GM19372 (cell line): Measurements from ENCODE around the gene SLC16A12.
"Not testable (repeated sequence)": the region's sequence is repeated elsewhere in the genome, so short reads cannot be mapped to it uniquely, and the experiment has no call there.

Experiments
- ATAC-seq: cut with Tn5 transposase; IDR thresholded peaks from one replicate; pipeline ENCODE4 v1.9.1; 2021; ENCODE audit warnings: mild to moderate bottlenecking, low read depth, moderate library complexity; ENCODE audit not compliant: unreplicated experiment

SLC16A12 gene

DNA sequence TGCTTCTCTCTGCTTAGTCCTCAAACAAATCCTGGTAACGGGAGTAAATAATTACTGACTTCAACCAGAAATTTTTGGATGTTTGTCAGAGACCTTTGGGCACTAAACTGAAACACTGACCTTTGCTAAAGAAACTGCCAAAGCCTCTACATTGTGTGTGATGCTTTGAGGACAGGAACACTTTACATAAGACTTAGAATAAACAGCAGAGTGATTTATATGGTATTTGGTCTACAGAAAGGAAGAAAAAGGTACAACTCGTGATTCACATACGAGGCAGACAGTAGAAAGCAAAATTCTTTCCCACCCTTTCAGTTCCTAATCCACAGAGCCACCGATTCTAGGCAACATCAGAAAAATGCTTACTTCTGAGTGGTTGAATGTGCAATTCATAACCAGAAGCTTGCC, 59.8 kb downstream of the SLC16A12 start:
- no peak for ATAC-seq

DNA sequence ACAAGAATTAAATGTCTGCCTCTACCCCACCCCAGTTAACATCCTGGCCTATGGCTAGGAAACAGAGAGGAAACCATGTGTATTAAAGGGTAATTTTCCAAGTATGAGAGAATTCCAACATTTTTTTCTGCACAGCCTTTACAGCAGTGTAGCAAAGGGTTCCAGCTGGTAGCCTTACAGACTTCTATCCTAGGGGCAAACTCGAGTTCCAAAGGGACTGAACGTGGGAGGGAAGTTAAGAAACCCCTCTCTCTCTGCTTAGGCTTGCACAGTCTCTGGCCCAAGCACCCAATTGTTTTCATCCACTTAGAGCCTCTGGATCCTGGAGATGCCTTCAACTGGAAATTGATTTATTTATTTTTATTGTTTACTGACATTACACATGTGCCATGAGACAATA, 60.3 kb downstream of the SLC16A12 start:
- no peak for ATAC-seq

- no peak for ATAC-seq
Measured at GRCh38 chr10:89474452-89474851, 60.9 kb downstream of the SLC16A12 start.

GRCh38 chr10:89471110-89471809, 64.1 kb downstream of the SLC16A12 start:
- no peak for ATAC-seq

DNA sequence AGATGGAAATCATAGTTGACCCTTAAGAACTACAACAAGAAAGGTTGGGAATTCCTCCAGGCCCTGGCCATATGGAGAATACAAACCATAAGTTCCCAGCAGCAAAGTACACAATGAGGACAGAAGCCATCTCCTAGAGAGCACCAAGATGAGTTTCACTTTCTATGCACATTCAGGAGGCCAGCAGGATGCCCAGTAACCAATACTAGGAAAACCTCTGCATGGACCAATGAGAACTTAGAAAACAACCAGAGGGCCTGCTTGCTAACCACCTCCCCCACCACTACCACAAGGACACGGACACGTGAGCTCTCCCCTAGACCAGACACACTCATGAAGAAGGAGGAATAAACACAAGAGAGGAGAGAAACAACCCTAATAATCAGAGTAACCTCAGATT, 64.8 kb downstream of the SLC16A12 start:
- no peak for ATAC-seq

GRCh38 chr10:89469517-89469916, 65.9 kb downstream of the SLC16A12 start:
- no peak for ATAC-seq

DNA sequence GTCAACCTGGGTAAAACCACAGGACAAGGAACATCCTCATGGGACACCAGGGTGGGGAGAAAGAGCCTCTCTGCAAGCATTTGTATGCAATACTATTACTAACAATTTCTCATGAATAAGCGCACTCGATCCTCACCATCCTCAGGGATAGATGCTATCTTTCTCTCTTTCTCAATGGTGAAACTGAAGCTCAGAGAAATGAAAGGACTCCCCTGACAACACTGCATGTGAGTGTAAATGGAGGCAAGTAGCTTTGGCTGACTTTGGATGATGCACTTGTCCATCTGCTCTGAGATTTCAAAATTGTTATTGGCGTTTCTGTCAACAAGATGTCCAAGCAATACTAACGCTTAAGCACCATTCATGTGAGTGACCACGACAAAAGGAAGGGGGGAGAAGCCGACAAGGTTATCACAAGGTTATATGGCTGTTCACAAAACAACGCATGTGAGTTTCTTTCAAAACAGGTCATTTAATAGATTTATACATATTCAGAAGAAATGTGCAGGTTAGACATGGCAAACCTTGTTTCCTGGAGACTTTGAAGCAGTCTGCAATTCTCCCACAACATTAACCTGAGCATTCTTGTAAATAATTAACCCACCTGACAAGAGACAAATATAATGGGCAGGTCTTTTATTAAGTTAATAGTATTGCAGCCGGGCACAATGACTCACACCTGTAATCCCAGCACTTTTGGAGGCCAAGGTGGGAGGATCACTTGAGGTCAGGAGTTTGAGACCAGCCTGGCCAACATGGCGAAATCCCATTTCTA, 67.0 kb downstream of the SLC16A12 start:
- ATAC-seq: no peak

DNA sequence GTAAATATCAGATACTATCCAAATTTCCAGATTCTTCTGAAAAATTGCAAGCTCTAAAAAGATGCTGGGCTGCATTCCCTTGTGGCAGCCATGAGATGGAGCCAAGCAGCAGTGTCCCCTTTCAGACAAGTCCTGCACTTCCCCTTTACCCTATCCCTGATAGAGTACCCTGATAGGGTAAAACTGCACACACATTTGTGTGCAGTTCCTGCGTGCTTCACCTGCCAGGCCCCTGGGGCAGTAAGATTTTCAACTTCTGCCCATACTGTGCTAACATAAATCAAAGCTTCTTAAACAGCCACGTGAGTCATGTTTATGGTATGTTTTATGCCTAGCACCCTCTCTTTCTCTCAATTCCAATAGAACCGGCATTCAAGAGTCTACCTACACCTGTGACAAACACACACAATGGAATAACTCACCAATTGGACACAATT, 68.8 kb downstream of the SLC16A12 start:
- no peak for ATAC-seq

DNA sequence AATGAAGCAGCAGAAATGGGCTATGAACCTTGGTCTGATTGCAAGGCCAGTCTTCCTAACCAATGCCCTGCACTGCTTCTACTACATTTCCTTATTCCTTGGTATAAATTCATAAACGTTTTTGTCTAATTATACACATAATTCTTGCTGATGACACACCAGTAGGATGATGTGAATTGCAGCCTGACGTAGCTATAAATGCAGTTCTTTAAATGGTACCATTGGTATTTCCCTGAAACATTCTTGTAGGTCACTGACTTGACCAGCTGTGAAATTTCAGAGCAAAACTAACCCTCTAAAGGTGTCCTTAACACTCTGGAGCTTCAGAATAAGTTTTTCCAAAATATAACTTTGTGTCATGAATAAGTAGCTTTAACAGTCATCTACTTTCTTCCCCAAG, 70.2 kb downstream of the SLC16A12 start:
- ATAC-seq: no peak

- no peak for ATAC-seq
Measured at GRCh38 chr10:89463846-89464537, 71.4 kb downstream of the SLC16A12 start.

DNA sequence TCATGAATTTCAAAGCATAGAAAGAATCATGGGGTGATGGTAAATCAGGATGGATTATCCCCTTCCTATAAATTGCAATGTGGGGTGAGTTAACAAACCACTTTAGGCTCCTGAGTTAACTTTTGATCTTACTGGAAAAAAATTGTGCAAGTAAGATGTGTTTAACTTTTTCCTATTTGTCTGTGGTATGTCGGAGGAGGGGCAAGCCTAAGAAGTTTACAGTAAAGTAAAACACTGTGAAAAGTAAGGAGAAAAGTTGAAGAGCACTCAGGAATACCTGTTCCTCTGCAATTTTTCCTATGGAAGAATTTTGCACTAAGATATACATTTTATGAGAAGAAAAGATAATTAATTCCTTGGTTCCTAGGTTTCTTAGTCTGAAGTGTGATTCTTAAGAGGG, 76.6 kb downstream of the SLC16A12 start:
- ATAC-seq: no peak

- no peak for ATAC-seq
Measured at GRCh38 chr10:89458291-89458690, 77.1 kb downstream of the SLC16A12 start.

GRCh38 chr10:89454561-89455347, 80.6 kb downstream of the SLC16A12 start:
- ATAC-seq: no peak

DNA sequence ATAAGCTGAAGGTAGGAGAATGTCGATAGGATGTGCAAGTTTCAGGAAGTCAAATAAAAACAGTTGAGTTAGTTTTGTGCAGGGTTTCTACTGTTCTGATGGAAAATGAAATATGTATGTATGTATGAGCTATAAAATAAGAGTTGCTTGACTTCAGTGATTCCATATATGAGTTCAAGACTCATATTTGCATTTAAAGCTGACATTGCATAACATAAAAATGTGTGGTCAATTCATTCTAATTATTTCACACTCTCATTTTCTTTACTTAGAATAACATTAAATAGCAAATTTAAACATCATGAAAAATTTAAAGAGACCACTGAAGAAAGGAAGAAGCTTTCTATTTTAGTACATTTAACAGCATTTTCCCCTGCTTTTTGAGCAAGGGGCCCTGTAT, 83.2 kb downstream of the SLC16A12 start:
- no peak for ATAC-seq

DNA sequence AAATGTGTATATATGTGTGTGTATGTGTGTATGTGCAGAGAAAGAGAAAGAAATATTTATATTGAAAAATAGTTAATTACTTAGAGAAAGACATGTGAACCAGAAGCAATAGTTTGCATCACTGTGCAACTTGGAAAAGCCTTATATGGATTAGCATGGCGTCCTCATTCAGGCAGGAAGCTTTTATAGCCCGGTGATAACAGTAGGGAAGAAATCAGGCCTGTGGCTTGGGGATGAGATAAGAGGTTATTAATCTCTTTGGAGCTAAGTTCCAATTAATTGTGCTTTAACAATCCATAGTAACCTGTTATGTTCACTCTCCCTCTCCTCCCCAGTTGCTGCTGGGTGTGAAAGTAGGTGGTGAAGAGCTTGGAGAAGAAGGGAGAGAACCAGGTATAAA, 84.5 kb downstream of the SLC16A12 start:
- ATAC-seq: no peak

GRCh38 chr10:89444819-89445218, 90.6 kb downstream of the SLC16A12 start:
- not testable (repeated sequence) for ATAC-seq

- no peak for ATAC-seq
Measured at GRCh38 chr10:89442289-89442688, 93.1 kb downstream of the SLC16A12 start.

- no peak for ATAC-seq
Measured at GRCh38 chr10:89440226-89441009, 95.0 kb downstream of the SLC16A12 start.

DNA sequence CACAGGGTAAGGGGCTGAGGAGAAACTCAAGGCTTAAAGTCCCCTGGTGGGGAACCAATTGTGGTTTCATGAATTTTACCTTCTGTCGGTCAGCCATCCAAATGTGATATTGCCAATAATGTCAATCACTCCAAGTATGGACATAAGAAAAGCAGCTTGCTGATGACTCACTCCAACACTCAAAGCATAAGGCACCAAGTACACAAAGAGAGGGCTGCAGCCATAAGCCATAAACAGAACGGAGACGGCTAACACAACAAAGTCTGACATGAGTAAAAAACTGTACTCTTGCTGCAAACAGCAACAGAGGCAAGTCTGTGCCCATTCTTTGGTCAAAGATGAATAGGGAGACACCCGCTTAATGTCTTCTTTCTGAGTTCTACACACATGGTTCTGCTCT, 96.9 kb downstream of the SLC16A12 start:
- no peak for ATAC-seq

- ATAC-seq: no peak
Measured at GRCh38 chr10:89431977-89432376, 103.4 kb downstream of the SLC16A12 start.
